IMR-90 (cell line): ENCODE results near the gene ASL. TPM values are rescaled to one million over a fixed set of nuclear protein-coding genes. Genes with fewer than 3 reads are reported as not detected.
A peak's percentile ranks its signal among the peaks of the same experiment; 100 is the strongest.

Experiments
- ATAC-seq: fragments of 200-7000 bp; cut with Tn5 transposase; 2 replicates; pipeline ENCODE4 v1.9.1; 2020; ENCODE audit warnings: low read depth, mild to moderate bottlenecking, moderate library complexity
- BruUV-seq: library from RNA; stranded (reverse); fragments of 400-500 nt; replicated peaks from 2 replicates; lab custom pipeline; 2021; lab: Mats Ljungman, UMichigan
- CTCF ChIA-PET: fragments of 300-600 bp; formaldehyde crosslinking; extraction: SDS; loops from one replicate; lab custom pipeline; 2021; ENCODE audit warnings: antibody characterized with exemption; lab: Yijun Ruan, JAX
- POLR2A ChIA-PET: fragments of 300-600 bp; sonication (Branson Sonifier 250); formaldehyde crosslinking; loops from one replicate; lab custom pipeline; 2022; ENCODE audit warnings: antibody characterized with exemption; ENCODE audit not compliant: unreplicated experiment; lab: Charles Lee
- DNase-seq: peaks from one replicate; pipeline ENCODE4 v3.0.0; 2013
- H2AFZ ChIP-seq: replicated peaks from 2 replicates; pipeline ENCODE3; 2013; ENCODE audit warnings: low read length, mild to moderate bottlenecking; ENCODE audit not compliant: poor library complexity
- H2AK5ac ChIP-seq: 2 replicates; pipeline ENCODE4 v1.6.1; 2013; ENCODE audit warnings: low read depth, low read length, inconsistent platforms
- H2AK9ac ChIP-seq: replicated peaks from 2 replicates; pipeline ENCODE3; 2013; ENCODE audit warnings: mild to moderate bottlenecking, low read depth, low read length, moderate library complexity; ENCODE audit not compliant: poor library complexity
- H2BK120ac ChIP-seq: 2 replicates; pipeline ENCODE4 v1.6.1; 2013; ENCODE audit warnings: low read depth, low read length, inconsistent platforms
- H2BK15ac ChIP-seq: 3 replicates; pipeline ENCODE4 v1.6.1; 2013; ENCODE audit warnings: low read depth, low read length, inconsistent platforms
- H2BK20ac ChIP-seq: 2 replicates; pipeline ENCODE4 v1.6.1; 2013; ENCODE audit warnings: low read depth, mild to moderate bottlenecking, inconsistent platforms, low read length, moderate library complexity
- H2BK5ac ChIP-seq: 2 replicates; pipeline ENCODE4 v1.6.1; 2013; ENCODE audit warnings: mild to moderate bottlenecking, low read depth, low read length, inconsistent platforms; ENCODE audit not compliant: poor library complexity, severe bottlenecking
- H3K14ac ChIP-seq: replicated peaks from 2 replicates; pipeline ENCODE4 v1.6.1; 2013; ENCODE audit warnings: low read depth, low read length, inconsistent platforms
- H3K18ac ChIP-seq: 2 replicates; pipeline ENCODE4 v1.6.1; 2013; ENCODE audit warnings: low read depth, low read length, control low read depth
- H3K23ac ChIP-seq: 2 replicates; pipeline ENCODE4 v1.6.1; 2013; ENCODE audit warnings: low read depth, low read length, inconsistent platforms
- H3K27ac ChIP-seq: 2 replicates; pipeline ENCODE4 v1.5.1; 2013; ENCODE audit warnings: mild to moderate bottlenecking, control low read depth, low read length; ENCODE audit not compliant: insufficient read depth
- H3K27me3 ChIP-seq: 2 replicates; pipeline ENCODE4 v1.6.1; 2013; ENCODE audit warnings: low read length; ENCODE audit not compliant: control insufficient read depth, insufficient read depth
- H3K36me3 ChIP-seq: 2 replicates; pipeline ENCODE4 v1.6.1; 2013; ENCODE audit warnings: low read length, mixed read lengths; ENCODE audit not compliant: control insufficient read depth, insufficient read depth
- H3K4ac ChIP-seq: 2 replicates; pipeline ENCODE4 v1.6.1; 2013; ENCODE audit warnings: low read depth, low read length, inconsistent platforms
- H3K4me1 ChIP-seq: 2 replicates; pipeline ENCODE4 v1.6.1; 2013; ENCODE audit warnings: low read length, mixed read lengths; ENCODE audit not compliant: control insufficient read depth, insufficient read depth
- H3K4me2 ChIP-seq: 2 replicates; pipeline ENCODE4 v1.6.1; 2013; ENCODE audit warnings: low read depth, mild to moderate bottlenecking, control low read depth, low read length, moderate library complexity
- H3K4me3 ChIP-seq: 2 replicates; pipeline ENCODE4 v1.5.1; 2013; ENCODE audit warnings: low read depth, mild to moderate bottlenecking, control low read depth, low read length, moderate library complexity; ENCODE audit not compliant: insufficient read depth
- H3K56ac ChIP-seq: 2 replicates; pipeline ENCODE4 v1.6.1; 2013; ENCODE audit warnings: low read length, inconsistent platforms; ENCODE audit not compliant: insufficient read depth; ENCODE audit errors: extremely low read depth
- H3K79me1 ChIP-seq, 2 experiments: 2 replicates each; pipeline ENCODE4 v1.6.1; 2013; ENCODE audit warnings: low read length in 2 of 2, inconsistent platforms in 1 of 2, low read depth in 1 of 2
- H3K9ac ChIP-seq: 2 replicates; pipeline ENCODE4 v1.6.1; 2013; ENCODE audit warnings: low read depth, low read length, control low read depth
- H3K9me1 ChIP-seq: 2 replicates; pipeline ENCODE4 v1.6.1; 2013; ENCODE audit warnings: low read length, inconsistent platforms; ENCODE audit not compliant: insufficient read depth
- H3K9me3 ChIP-seq: 2 replicates; pipeline ENCODE4 v1.6.1; 2013; ENCODE audit warnings: low read length; ENCODE audit not compliant: control insufficient read depth, insufficient read depth
- H4K20me1 ChIP-seq: 2 replicates; pipeline ENCODE4 v1.6.1; 2013; ENCODE audit warnings: low read length, inconsistent platforms; ENCODE audit not compliant: insufficient read depth
- H4K5ac ChIP-seq: 2 replicates; pipeline ENCODE4 v1.6.1; 2013; ENCODE audit warnings: mild to moderate bottlenecking, low read depth, low read length, control low read depth
- H4K8ac ChIP-seq, 2 experiments: 2 replicates each; pipeline ENCODE4 v1.6.1; 2013; ENCODE audit warnings: low read depth in 2 of 2, low read length in 2 of 2, control low read depth in 1 of 2, inconsistent platforms in 1 of 2
- H4K91ac ChIP-seq: 2 replicates; pipeline ENCODE4 v1.6.1; 2013; ENCODE audit warnings: low read depth, low read length, inconsistent platforms; ENCODE audit not compliant: insufficient read depth
- MAFK ChIP-seq: IDR thresholded peaks from 2 replicates; pipeline ENCODE4 v1.6.1; 2012; ENCODE audit warnings: low read depth, low read length, improper control_type of control experiment
- WGBS, 2 experiments: methylation state at CpG; one replicate each; pipeline versions ENCODE4 v1.1.5 to v1.1.7; 2013; ENCODE audit warnings: missing lambda C conversion rate in 2 of 2; ENCODE audit not compliant: insufficient read length in 1 of 2; ENCODE audit errors: extremely low coverage in 2 of 2; 5-methylcytosine and 5-hydroxymethylcytosine counted together
- dilution Hi-C: fragments of 300-500 bp; cut with HindIII; formaldehyde crosslinking; loops from one replicate; pipeline ENCODE4 v1.14.3; 2018; ENCODE audit warnings: low sequenced_read_pairs; ENCODE audit not compliant: unreplicated experiment
- in situ Hi-C: fragments of 300-500 bp; cut with MboI; formaldehyde crosslinking; loops from 3 replicates; pipeline ENCODE4 v1.14.3; 2019; ENCODE audit warnings: low sequenced_read_pairs, inconsistent platforms, mixed read lengths
- intact Hi-C: fragments of 100-400 bp; cut with micrococcal nuclease; formaldehyde crosslinking; loops from 2 replicates; pipeline ENCODE4 v1.10.0; 2022
- polyA plus RNA-seq, 3 experiments: library from polyadenylated mRNA; depleted of rRNA; stranded (reverse); fragments of >200 nt; gene quantifications; 2 replicates each; pipeline ENCODE4 v1.2.3, GENCODE V29; 2012; ENCODE audit warnings: low replicate concordance in 1 of 3
- total RNA-seq: library from RNA; depleted of rRNA; stranded (reverse); fragments of >200 nt; gene quantifications from 2 replicates; pipeline ENCODE4 v1.2.3, GENCODE V29; 2012
- TF ChIP-seq, protein P1 (sequence below): fragments of 150-350 bp; IDR thresholded peaks from 2 replicates; pipeline ENCODE4 v1.6.1; 2017; ENCODE audit warnings: mild to moderate bottlenecking, antibody characterized with exemption, low read length, low read depth

The ASL gene
- total and polyA plus RNA-seq, 2 of the 4 experiments (the other 2 are of a cell fraction): 49.0 to 50.0 TPM

GRCh38 chr7:66036382-66036781, 39.2 kb upstream of the ASL start:
- in situ Hi-C loops: no loop called here
- no peak overlapping the region for H2BK20ac ChIP-seq
- H4K8ac ChIP-seq: no peak overlapping the region
- no peak overlapping the region for H4K91ac ChIP-seq
- H3K56ac ChIP-seq: no peak overlapping the region
- intact Hi-C loops: no loop called here
- no peaks in the 10 kb centered on the region for H4K20me1 ChIP-seq
- dilution Hi-C loops: no loop called here
- no peaks in the 10 kb centered on the region for H3K9me1 ChIP-seq
- H3K9me3 ChIP-seq: no peaks in the 10 kb centered on the region
- ATAC-seq (peak; percentile 11; the same call in 1 of the 2 replicates), DNase-seq (no peak)
- no peak overlapping the region for H3K4me3 ChIP-seq
- no peak overlapping the region for H2BK120ac ChIP-seq
- no peaks in the 10 kb centered on the region for H3K27me3 ChIP-seq
- no peak overlapping the region for H2AK5ac ChIP-seq
- H3K23ac ChIP-seq: no peak overlapping the region
- H3K4me1 ChIP-seq: no peaks in the 10 kb centered on the region; the same call in 1 of the 2 replicates
- ChIA-PET CTCF (no interaction called here), POLR2A (interaction anchor here (0.6 kb wide), 2 partner anchors 77 to 457 kb away, joined by 3 to 12 read pairs; no protein-coding TSS in a partner anchor)
- TF ChIP-seq MAFK: peak; percentile 86
- TF ChIP-seq, protein P1, sequence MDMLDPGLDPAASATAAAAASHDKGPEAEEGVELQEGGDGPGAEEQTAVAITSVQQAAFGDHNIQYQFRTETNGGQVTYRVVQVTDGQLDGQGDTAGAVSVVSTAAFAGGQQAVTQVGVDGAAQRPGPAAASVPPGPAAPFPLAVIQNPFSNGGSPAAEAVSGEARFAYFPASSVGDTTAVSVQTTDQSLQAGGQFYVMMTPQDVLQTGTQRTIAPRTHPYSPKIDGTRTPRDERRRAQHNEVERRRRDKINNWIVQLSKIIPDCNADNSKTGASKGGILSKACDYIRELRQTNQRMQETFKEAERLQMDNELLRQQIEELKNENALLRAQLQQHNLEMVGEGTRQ: no peak
- H3K4ac ChIP-seq: no peak overlapping the region
- H2AK9ac ChIP-seq: no peak overlapping the region
- no peak overlapping the region for H3K9ac ChIP-seq
- WGBS, 2 experiments: no CpG with 5 or more reads among the region's 3 CpGs
- H3K27ac ChIP-seq: no peak overlapping the region
- no peak overlapping the region for H2BK5ac ChIP-seq
- H3K4me2 ChIP-seq: no peak overlapping the region
- no peak overlapping the region for H2AFZ ChIP-seq
- no peak overlapping the region for H3K18ac ChIP-seq
- no peak overlapping the region for H3K14ac ChIP-seq
- no peak overlapping the region for H4K5ac ChIP-seq
- H3K36me3 ChIP-seq: no peaks in the 10 kb centered on the region
- H3K79me1 ChIP-seq: no peaks in the 10 kb centered on the region
- H2BK15ac ChIP-seq: no peak overlapping the region
- BruUV-seq: no TSS peak
